Stimulated activated CD8-positive, alpha-beta memory T cell treated with anti-CD3 and anti-CD28 coated beads, Interleukin-2, amount 100 ng/mL, for 1 hour (primary cell): Measurements from ENCODE around the gene ALPK1.

ENCODE experiments used
- DNase-seq, 2 donors: peaks; one replicate each; pipeline ENCODE4 v3.0.0-alpha.2; 2020; ENCODE audit warnings: low read depth in 2 of 2

ALPK1 gene

GRCh38 chr4:112328734-112329130, 31.6 kb downstream of the ALPK1 start:
- no peak for DNase-seq

GRCh38 chr4:112329672-112330375, 32.7 kb downstream of the ALPK1 start:
- DNase-seq: no peak

DNA sequence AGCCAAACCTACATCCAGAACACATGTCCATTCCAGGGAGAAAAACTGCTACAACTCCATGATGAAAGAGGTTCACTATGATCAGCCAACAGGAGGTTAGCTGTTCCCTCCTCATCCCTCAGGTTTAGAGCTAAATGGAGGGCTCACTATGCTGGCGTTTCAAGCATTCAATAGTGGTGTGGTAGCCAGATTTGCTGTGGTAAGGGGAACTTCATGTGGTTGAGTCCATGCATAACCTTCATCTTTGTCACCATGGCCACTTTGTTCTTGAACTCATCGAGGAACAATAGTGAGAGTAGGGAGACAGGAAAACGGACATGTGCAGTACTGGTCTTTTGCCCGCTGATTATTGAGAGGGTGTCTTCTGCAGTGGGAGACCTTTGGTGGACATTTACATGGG, 33.8 kb downstream of the ALPK1 start:
- no peak for DNase-seq

- no peak for DNase-seq
These were observed 35.2 kb downstream of the ALPK1 start for GRCh38 chr4:112332398-112332797.

DNA sequence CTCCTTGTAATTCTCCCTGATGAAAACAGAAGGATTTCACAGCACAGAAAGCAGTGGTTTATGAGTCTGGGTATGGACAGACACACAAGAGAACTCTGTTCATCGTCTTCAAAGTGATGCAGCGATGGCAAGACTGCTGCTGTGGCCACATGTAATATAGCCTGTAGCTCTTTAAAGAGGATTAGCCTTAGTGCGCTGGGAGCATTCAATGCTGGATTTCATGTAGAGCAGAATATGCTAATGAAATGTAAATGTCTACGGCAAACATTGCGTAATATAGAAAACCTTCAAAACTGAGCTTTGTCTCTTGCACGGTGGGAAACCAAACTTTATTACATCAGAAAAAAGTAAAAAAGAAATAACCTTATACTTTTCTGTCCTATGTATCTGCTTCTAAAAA, 42.9 kb downstream of the ALPK1 start:
- DNase-seq: no peak

DNA sequence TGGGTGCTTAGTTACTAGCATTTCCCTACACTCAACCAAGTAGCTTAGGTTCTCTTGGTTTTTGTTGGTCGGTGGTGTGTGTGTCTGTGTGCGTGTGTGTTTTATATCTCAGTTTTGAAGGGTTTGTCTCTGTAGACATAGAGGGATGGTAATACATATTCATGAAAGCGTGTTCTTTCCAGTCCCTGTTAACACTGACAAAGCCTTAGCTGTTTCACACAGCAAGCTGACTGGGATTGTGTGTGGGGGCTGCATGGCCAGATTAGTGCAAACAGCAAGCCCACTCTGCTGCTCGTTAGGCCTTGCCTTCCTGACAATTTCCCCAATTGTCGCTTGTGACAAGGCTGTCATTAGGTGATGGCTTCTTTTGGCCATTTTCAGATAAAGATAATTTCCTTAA, 43.9 kb downstream of the ALPK1 start:
- DNase-seq: no peak

DNA sequence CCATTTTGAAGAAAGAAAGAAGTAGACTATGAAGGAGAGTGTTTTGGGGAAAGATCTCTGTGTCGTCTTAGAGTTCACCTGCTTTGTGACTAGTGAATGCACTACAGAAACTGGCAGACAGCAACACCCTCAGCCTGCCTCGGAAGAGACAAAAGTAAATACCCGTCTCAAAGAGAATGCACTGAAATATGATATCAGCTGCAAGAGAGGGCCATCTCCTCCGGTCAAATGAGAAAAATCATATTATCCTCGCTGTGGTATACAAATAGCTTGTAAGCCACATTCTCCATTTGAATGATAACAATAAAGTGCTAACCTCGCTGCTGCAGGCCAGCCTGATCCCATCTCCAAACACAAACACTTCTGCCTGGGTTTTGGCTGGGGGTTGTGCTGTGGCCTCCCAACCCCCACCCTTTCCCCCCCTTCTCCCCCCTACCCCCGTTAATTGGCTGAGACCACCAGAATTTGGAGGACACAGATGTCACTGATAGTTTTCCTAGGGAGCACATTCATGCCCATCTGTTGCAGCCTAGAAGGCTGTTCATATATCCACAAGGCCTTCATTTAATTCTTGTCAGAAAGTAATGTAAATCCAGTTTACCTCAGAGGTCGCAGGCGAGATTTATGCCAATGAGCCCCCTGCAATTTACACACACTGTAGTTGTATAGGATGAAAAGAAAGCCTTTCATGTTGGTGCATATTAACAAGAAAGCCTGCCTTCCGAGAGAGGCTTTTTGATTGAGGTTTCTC, 46.3 kb downstream of the ALPK1 start:
- no peak for DNase-seq

DNA sequence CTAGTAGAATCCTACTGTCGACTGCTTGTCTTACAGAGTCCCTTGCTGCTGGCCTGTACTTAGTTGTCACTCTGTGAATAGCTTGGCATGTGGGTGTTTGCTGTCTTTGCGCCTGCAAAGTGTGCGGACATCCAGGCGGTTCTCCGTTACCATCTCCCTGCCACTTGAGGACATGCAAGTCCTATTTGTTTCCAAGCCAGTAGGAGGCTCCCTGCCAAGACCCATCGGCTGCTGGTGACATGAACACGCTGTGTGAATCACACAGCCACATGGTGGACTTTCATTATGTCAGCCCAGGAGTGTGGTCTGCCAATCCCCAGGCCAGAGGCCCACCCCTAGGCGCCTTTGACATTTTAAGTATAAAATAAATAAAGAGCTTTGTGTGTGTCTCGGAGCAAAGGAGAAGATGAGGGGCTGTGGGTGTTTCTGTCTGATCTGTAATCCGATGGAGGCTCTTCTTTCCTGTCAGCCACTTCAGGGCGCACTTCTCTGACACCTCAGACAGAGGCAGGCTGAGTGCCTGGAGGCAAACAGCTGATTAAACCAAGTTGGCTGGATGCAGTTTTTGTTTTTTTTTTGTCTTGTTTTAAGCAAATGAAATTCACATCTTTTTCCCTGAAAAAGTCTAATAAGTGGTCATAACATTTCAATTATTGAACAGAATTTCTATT, 51.5 kb downstream of the ALPK1 start:
- DNase-seq: no peak

DNA sequence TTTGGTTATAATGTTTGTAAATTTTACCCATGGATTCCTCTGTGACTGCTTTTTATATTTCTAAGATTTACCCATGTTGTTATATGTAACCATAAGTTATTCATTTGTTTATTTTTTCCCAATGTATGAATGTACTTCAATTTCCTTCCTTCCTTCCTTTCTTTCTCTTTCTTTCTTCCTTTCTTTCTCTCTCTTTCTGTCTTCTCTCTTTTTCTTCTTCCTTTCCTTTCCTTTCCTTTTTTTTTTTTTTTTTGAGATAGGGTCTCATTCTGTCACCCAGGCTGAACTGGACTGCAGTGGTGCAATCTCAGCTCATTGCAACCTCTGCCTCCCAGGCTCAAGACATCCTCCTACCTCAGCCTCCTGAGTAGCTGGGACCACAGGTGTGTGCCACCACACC, 55.6 kb downstream of the ALPK1 start:
- no peak for DNase-seq

GRCh38 chr4:112355662-112356061, 58.5 kb downstream of the ALPK1 start:
- DNase-seq: no peak

DNA sequence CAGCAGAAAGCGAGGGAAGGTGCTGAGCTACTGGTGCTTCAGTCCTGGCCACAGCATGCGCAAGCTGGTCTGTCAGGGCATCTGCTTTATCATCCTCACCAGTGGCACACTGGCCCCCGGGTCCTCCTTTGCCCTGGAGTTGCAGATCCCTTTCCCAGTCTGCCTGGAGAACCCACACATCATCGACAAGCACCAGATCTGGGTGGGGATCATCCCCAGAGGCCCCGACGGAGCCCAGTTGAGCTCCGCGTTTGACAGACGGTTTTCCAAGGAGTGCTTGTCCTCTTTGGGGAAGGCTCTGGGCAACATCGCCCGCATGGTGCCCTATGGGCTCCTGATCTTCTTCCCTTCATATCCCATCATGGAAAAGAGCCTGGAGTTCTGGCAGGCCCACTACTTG, 60.3 kb downstream of the ALPK1 start:
- DNase-seq: no peak

DNA sequence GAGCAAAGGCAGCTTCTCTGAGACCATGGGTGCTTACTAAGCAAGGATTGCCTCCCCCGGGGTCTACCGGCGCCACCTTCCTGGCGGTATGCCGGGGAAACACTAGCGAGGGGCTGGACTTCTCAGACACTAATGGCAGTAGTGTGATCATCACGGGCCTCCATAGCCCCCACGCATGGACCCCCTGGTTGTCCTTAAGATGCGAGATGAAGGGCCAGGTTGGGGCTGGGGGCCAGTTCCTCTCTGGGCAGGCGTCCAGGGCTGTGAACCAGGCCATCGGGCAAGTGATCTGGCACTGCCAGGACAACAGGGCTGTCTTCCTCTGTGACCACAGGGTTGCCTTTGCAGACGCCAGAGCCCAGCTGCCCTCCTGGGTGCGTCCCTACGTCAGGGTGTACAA, 60.7 kb downstream of the ALPK1 start:
- no peak for DNase-seq

- no peak for DNase-seq
These were observed 61.2 kb downstream of the ALPK1 start for GRCh38 chr4:112358415-112358814.

DNA sequence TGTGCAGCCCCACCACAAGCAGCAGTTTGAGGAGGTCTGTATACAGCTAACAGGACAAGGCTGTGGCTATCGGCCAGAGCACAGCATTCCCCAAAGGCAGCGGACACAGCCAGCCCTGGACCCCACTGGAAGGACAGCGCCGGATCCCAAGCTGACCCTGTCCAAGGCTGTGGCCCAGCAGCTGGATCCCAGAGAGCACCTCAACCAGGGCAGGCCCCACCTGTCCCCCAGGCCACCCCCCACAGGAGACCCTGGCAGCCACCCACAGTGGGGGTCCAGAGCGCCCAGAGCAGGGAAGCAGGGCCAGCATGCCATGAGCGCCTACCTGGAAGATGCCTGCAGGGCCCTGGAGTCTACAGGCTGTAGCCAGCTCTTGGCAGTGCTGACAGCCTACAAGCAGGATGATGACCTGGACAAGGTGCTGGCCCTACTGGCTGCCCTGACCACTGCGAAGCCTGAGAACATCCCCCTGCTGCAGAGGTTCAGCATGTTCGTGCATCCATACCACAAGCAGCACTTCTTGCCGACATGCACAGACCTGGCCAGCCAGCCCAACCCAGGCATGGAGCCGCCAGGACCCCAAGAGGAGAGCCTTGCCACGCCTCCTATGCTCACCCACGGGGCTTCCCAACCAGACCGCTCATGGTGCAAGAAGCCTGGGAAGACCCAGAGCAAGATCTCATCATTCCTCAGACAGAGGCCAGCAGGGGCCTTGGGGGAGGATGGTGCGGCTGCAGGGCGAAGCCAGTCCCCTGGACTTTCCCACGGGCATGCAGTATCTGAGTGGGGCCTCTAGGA, 62.0 kb downstream of the ALPK1 start:
- no peak for DNase-seq

DNA sequence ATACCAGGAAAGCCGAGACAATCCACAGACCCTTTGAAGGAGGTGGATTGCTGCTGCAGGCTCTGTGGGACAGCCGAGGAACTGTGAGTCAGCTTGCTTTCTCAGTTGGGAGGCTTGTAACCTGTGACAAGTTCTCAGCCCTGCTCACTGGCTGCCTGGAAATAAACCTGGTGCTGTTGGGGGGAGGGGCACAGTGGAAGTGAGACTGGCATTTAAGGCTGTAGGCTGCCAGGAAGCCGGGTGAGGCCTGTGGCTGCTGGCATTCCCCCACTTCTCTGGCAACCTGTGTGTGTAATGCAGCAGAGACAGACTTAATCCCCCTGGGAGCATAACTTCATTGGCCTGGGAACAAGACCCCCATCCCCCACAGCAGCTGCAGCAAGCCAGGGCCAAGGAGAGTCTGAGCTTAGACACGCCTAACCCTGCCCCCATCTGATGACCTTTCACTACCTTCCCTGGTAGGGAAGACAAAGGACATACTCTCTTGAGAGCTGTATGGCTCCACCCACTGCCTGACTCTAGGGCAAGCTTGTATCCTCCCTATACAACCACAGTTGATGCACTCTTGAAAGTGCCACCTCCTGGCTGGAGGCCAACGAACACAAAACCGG, 64.1 kb downstream of the ALPK1 start:
- no peak for DNase-seq

GRCh38 chr4:112370466-112370865, 73.3 kb downstream of the ALPK1 start:
- DNase-seq: no peak

DNA sequence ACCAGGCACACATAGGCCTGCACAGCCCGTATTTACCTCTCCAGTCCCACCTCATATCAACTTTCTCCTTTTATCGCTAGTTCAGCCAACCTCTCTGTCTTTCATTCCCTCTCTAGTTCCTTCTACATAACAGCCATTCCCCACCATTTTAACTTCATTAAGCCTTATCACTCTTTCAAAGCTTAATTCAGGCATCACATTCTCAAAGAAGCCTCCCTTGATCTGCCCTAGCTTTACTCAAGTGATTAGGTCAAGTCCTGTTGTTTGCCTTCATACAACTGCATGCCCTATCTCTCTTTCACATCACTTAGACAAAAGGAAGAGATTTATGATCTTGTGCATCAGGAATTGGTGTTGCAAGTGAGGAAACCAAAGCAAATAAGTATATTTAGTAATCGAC, 74.2 kb downstream of the ALPK1 start:
- DNase-seq: no peak

GRCh38 chr4:112374850-112375249, 77.7 kb downstream of the ALPK1 start:
- DNase-seq: no peak

GRCh38 chr4:112377171-112377570, 80.0 kb downstream of the ALPK1 start:
- no peak for DNase-seq

- DNase-seq: no peak
These were observed 80.5 kb downstream of the ALPK1 start for GRCh38 chr4:112377594-112378242.

GRCh38 chr4:112378243-112378620, 81.1 kb downstream of the ALPK1 start:
- no peak for DNase-seq
